ENCODE data around the gene AOPEP.
A peak's percentile ranks its signal among the peaks of the same experiment; 100 is the strongest.

The AOPEP gene

GRCh38 chr9:94916956-94917355 is 190.5 kb downstream of the AOPEP start:
- H3K4me3 ChIP-seq (replicated peaks; ENCODE audit: low read depth, low read length) = no peak overlapping the region
- DNase-seq (ENCODE audit: extremely low read depth, low read depth) = no peak
- no peak for TF ChIP-seq CTCF (IDR thresholded peaks at IDR 0.05; ENCODE audit: low read depth, low read length, missing control alignments)

- no peak for DNase-seq (ENCODE audit: extremely low read depth, low read depth)
- TF ChIP-seq CTCF (IDR thresholded peaks at IDR 0.05; ENCODE audit: low read depth, low read length, missing control alignments) = no peak
- no peak overlapping the region for H3K4me3 ChIP-seq (replicated peaks; ENCODE audit: low read depth, low read length)
These were observed 191.7 kb downstream of the AOPEP start for GRCh38 chr9:94918038-94918753.

- TF ChIP-seq CTCF (IDR thresholded peaks at IDR 0.05; ENCODE audit: low read depth, low read length, missing control alignments) = no peak
- no peak for DNase-seq (ENCODE audit: extremely low read depth, low read depth)
- H3K4me3 ChIP-seq (replicated peaks; ENCODE audit: low read depth, low read length) = no peak overlapping the region
These were observed 193.0 kb downstream of the AOPEP start for GRCh38 chr9:94919376-94920098.

- 0 out of 2 replicates have a peak overlapping the region, but pooled peaks have one; percentile 5 for H3K4me3 ChIP-seq (replicated peaks; ENCODE audit: low read depth, low read length)
- TF ChIP-seq CTCF (IDR thresholded peaks at IDR 0.05; ENCODE audit: low read depth, low read length, missing control alignments) = no peak
- DNase-seq (ENCODE audit: extremely low read depth, low read depth) = peak; percentile 81
These were observed 194.1 kb downstream of the AOPEP start for GRCh38 chr9:94920420-94921091.

GRCh38 chr9:94921092-94921471 is 194.6 kb downstream of the AOPEP start:
- DNase-seq (ENCODE audit: extremely low read depth, low read depth) = no peak
- TF ChIP-seq CTCF (IDR thresholded peaks at IDR 0.05; ENCODE audit: low read depth, low read length, missing control alignments) = no peak
- peak overlapping the region; percentile 5; the same call in 1 of the 2 replicates for H3K4me3 ChIP-seq (replicated peaks; ENCODE audit: low read depth, low read length)

GRCh38 chr9:94921656-94922055 is 195.2 kb downstream of the AOPEP start:
- TF ChIP-seq CTCF (IDR thresholded peaks at IDR 0.05; ENCODE audit: low read depth, low read length, missing control alignments) = no peak
- H3K4me3 ChIP-seq (replicated peaks; ENCODE audit: low read depth, low read length) = no peak overlapping the region; the same call in 1 of the 2 replicates
- no peak for DNase-seq (ENCODE audit: extremely low read depth, low read depth)

All from HFF-Myc (cell line).